HAP-1 (cell line): ENCODE measurements around the gene MED26.

Source experiments
- DNase-seq, 2 experiments: peaks; one replicate each; pipeline ENCODE4 v3.0.0-alpha.2; 2016 to 2020; ENCODE audit warnings: low spot score in 2 of 2
- H3K27me3 ChIP-seq: fragments of 250-450 bp; sonication (Bioruptor Pico); 2 replicates; pipeline ENCODE4 v1.5.1; 2020; ENCODE audit warnings: low read depth, mild to moderate bottlenecking, moderate library complexity
- H3K36me3 ChIP-seq: fragments of 250-450 bp; sonication (Bioruptor Pico); replicated peaks from 2 replicates; pipeline ENCODE4 v1.5.1; 2020; ENCODE audit warnings: mild to moderate bottlenecking
- H3K4me1 ChIP-seq: fragments of 250-450 bp; sonication (Bioruptor Pico); 2 replicates; pipeline ENCODE4 v1.5.1; 2020; ENCODE audit warnings: mild to moderate bottlenecking
- H3K4me3 ChIP-seq: fragments of 250-450 bp; sonication (Bioruptor Pico); 2 replicates; pipeline ENCODE4 v1.5.1; 2020; ENCODE audit warnings: mild to moderate bottlenecking, moderate library complexity
- H3K9me3 ChIP-seq: fragments of 250-450 bp; sonication (Bioruptor Pico); 2 replicates; pipeline ENCODE4 v1.5.1; 2020; ENCODE audit warnings: mild to moderate bottlenecking, moderate library complexity
- in situ Hi-C: fragments of 300-500 bp; cut with MboI; formaldehyde crosslinking; loops from 3 replicates; pipeline ENCODE4 v1.14.3; 2020; ENCODE audit warnings: low sequenced_read_pairs, inconsistent platforms, mixed read lengths

The MED26 gene

DNA sequence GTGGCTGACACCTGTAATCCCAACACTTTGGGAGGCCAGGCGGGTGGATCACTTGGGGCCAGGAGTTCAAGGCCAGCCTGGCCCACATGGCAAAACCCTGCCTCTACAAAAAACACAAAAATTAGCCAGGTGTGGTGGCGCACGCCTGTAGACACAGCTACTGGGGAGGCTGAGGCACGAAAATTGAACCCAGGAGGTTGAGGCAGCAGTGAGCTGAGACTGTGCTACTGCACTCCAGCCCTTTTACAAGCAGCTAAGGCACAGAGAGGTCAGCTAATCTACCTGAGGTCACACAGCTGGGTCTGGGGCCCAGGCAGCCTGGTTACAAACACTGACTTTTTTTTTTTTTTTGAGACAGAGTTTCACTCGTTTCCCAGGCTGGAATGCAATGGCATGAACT lies 27.2 kb downstream of the MED26 start:
- H3K27me3 ChIP-seq, result no peaks in the 10 kb centered on the region
- H3K4me1 ChIP-seq, result no peaks in the 10 kb centered on the region; the same call in 1 of the 2 replicates
- no peak overlapping the region for H3K4me3 ChIP-seq
- H3K9me3 ChIP-seq, result no peaks in the 10 kb centered on the region
- H3K36me3 ChIP-seq, result no peaks in the 10 kb centered on the region; the same call in 1 of the 2 replicates
- DNase-seq, result no peak
- in situ Hi-C loops, result no loop called here

DNA sequence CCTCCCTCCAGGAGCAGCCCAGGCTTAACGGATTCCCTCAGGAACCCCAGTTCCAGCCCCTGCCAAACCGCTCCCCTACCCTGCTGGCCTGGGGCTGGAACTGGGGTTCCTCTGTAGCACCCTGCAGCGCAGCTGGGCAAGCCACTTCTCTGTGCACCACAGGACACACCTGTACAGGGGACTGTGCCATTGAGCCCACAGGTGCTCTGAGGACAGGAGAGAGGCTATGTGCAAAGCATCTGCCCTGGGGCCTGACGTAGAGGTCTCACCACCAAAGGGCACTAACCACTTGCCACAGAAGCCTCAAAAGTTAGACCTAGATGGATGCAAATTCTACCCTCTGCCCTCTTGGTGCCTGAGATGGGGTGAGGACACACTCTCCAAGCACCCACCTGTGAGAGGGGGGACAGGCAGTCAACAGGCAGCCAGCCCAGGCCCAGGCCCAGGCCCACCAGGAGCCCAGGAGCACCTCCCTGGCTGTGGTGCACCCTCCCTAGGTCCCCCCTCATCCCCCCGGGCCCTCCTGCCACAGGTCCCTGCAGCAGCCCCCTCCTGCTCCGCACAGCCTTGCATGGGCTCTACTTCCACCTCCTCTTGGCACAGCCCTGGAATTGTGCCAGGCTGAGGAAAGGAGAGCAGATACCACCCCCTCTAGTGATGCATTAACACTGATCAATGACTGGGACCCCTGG lies 28.2 kb downstream of the MED26 start:
- no peaks in the 10 kb centered on the region for H3K27me3 ChIP-seq
- H3K9me3 ChIP-seq, result no peaks in the 10 kb centered on the region
- in situ Hi-C loops, result no loop called here
- H3K36me3 ChIP-seq, result no peaks in the 10 kb centered on the region
- no peaks in the 10 kb centered on the region for H3K4me1 ChIP-seq
- H3K4me3 ChIP-seq, result no peak overlapping the region
- DNase-seq, result no peak

DNA sequence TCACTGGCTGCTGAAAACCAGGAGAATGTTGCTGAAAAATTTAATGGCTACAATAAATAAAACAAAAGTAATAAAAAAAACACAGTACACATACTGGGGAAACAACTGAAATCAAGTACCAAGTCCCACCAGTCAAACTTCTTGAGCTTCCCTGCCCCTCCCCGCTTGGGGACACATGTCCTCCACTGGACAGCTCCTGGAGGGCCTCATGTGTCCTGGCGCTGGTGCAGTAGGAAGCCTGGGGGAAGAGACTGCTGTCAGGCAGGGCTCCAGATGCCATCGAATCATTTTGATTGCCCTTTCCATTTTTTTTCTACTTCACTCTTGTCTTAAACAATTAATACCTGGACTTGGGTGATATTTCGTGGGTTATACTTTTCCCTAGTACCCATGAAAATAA lies 29.2 kb downstream of the MED26 start:
- Histone ChIP-seq H3K36me3 (no peaks in the 10 kb centered on the region), H3K9me3 (no peaks in the 10 kb centered on the region), H3K4me3 (no peak overlapping the region), H3K4me1 (no peaks in the 10 kb centered on the region), H3K27me3 (no peaks in the 10 kb centered on the region)
- in situ Hi-C loops, result no loop called here
- DNase-seq, result no peak

DNA sequence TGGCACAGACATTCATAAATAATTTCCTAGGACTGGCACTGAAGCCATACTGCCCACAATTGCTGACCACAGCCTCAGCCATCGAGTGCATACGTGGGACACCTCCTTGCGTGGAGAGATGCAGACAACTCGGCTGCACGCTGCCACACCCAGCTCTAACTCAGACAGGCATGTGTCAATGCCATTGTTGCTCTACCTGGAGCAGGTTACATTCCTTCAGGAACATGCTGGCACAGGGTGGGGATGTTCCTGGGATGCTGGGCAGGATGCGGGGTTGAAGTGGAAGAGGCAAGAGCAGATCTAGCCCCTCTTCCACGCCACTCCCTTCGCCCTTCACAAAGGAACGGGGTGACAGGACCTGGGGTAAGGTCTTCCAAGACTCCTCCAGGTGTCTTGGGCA lies 31.6 kb downstream of the MED26 start:
- DNase-seq, result no peak
- in situ Hi-C loops, result no loop called here
- H3K4me1 ChIP-seq, result no peaks in the 10 kb centered on the region

DNA sequence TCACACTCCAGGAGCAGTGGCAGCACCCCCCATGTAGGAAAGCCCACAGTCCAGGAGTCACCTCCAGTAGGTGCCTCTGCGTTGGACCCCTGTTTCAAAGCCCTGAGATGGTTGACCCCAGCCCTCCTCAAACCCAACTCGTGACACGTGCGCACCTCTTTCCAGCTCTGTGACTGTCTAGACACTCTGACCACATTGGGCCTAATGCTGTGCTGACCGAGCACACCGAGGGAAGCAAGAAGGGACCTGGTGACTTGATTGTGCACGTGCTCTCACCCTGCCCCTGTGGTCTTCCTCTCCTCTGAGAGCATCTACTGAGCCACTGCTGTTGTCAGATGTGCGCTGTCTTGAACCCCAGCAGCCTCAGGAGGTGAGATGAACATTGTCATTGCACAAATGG lies 32.9 kb downstream of the MED26 start:
- in situ Hi-C loops, result no loop called here
- Histone ChIP-seq H3K27me3 (no peaks in the 10 kb centered on the region), H3K36me3 (no peaks in the 10 kb centered on the region), H3K9me3 (no peaks in the 10 kb centered on the region), H3K4me1 (no peaks in the 10 kb centered on the region), H3K4me3 (no peak overlapping the region)
- DNase-seq, result no peak

More for the DNA sequence above, 31.6 kb downstream of the MED26 start:
- H3K9me3 ChIP-seq, result no peaks in the 10 kb centered on the region
- no peaks in the 10 kb centered on the region for H3K36me3 ChIP-seq
- H3K4me3 ChIP-seq, result no peak overlapping the region
- H3K27me3 ChIP-seq, result no peaks in the 10 kb centered on the region

DNA sequence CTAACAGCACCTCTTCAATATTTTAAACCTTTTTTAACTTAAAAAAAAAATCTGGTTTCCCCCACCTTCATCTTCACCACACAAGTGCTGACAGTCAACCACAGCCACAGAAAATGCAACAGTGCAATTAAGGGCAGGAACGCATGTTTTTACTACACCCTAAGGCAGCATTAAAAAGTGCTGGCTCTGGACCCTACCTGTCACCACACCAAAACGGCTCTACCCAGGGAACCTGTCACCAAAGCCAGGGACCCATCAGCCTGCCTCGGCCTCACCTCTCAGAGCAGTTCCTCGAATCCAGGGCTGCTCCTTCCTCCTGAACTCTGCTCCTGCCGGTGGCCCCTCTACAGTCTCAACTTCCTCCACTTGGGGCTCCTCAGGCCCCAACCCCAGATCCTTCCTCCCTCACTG lies 33.3 kb downstream of the MED26 start:
- no peaks in the 10 kb centered on the region for H3K27me3 ChIP-seq
- H3K4me1 ChIP-seq, result no peaks in the 10 kb centered on the region
- DNase-seq, result no peak
- in situ Hi-C loops, result no loop called here
- no peaks in the 10 kb centered on the region for H3K9me3 ChIP-seq
- no peak overlapping the region for H3K4me3 ChIP-seq
- no peaks in the 10 kb centered on the region for H3K36me3 ChIP-seq

DNA sequence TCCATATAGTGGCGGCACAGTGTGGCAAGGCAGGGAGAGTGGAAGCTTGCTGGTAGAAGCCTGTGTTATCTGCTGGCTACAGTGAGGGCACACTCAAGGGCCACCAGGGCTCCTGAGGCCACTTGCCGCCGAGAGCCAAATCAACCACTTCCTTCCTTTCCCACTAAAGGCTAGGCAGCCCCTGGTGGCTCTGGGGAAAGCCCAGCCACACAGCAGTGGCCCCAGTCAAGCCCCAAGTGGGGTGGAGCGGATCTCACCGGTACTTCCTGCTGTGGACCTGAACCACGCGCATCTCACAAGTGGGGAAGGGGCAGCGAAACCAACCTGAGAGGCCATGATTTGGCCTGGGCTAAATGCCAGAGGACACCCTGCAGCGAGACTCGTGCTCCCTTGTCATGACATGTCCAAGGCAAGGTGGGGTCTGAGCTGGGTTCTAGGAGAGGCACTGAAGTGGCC lies 33.8 kb downstream of the MED26 start:
- Histone ChIP-seq H3K4me3 (no peak overlapping the region), H3K4me1 (no peaks in the 10 kb centered on the region), H3K9me3 (no peaks in the 10 kb centered on the region), H3K27me3 (no peaks in the 10 kb centered on the region), H3K36me3 (no peaks in the 10 kb centered on the region)
- no peak for DNase-seq
- in situ Hi-C loops, result no loop called here

DNA sequence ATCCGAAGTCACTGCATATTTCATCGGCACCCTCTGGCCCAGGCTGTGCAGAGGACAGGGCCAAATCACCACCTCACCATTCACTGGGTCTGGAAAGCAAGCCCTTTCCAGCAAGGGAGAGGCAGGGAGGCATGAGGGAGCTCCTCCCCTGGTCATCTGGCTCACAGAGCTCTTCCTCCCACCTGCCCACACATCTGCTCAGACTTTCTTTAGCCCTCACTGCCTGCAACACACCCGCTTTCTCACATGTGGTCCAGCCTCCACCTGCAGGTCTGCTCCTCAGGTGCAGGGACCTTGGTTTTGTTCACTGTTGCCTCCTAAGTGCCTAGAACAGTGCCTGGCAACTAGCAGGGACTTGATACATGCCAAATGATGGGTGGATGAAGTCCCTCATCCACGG lies 34.8 kb downstream of the MED26 start:
- no peaks in the 10 kb centered on the region for H3K4me1 ChIP-seq
- in situ Hi-C loops, result no loop called here
- H3K4me3 ChIP-seq, result no peak overlapping the region
- H3K27me3 ChIP-seq, result no peaks in the 10 kb centered on the region
- H3K9me3 ChIP-seq, result no peaks in the 10 kb centered on the region
- no peaks in the 10 kb centered on the region for H3K36me3 ChIP-seq
- no peak for DNase-seq

DNA sequence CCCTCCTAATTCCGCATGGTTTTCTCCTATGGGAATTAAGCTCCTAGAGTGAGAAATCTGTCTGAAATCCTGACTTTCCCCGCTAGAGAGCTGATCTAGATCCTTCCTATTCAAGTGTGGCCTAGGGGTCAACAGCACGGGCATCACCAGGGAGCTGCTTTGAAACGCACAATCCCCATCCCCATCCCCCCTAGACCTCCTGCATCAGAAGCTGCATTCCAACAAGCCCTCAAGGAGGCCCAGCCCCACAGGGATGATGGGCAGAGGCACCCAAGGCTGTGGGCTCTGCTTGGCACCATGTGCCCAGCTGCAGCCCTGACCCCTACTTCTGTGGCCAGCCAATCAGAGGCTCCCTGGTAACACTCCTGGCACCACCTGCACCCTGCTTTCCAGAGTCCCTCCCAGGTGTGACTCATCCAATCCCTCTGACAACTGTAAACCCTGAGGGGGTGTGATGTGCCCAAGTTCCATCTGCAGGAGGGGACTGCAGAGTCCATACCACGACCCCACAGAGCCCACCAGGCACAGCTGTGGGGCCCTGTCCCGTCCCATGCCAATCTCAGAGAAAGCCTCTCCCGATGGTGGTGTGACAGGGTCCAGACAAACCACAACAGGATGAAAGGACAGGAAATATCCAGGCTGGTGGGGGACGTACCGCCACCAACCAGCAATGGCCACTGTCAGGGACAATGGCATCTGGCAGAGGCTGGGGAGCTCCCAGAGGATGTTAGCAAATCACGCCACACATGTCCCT lies 36.0 kb downstream of the MED26 start:
- no peak overlapping the region for H3K4me3 ChIP-seq
- DNase-seq, result no peak
- no peaks in the 10 kb centered on the region for H3K9me3 ChIP-seq
- H3K36me3 ChIP-seq, result no peaks in the 10 kb centered on the region
- H3K4me1 ChIP-seq, result no peaks in the 10 kb centered on the region
- H3K27me3 ChIP-seq, result no peaks in the 10 kb centered on the region
- in situ Hi-C loops, result no loop called here

DNA sequence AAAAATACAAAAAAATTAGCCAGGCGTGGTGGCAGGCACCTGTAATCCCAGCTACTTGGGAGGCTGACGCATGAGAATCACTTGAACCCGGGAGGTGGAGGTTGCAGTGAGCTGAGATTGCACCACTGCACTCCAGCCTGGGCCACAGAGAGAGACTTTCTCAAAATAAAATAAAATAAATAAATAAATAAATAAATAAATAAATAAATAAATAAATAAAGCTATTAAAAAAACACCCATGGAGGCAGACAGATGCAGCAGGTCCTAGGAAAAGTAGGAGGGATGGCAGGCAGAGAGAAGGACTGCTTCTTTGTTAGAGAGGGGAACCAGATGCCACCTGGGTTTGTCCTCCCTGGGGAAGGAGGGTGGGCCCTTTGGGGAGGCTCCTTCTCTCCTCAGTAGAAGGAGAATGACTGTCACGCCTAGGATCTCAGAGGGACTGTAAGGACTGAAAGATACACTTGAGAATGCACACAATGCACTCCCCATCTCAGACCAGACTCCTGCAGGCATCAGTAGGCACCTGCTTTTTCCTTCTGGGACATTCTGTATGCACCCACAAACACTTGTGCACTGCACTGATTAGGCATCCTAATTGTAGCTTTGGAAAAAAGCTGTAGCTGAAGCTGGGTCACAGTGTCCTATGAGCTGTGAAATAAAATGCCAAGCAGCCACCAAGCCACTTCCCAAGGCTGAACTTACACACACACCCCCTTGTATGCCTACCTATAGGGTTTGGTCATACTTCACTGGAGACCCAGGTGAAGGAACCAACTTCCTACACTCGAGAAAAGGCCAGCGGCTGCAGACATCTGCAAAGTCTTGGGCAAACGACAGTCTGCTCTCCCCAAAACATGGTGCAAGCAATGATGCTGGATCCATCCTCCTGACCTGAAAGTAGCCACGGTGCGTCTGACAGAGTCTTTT lies 36.9 kb downstream of the MED26 start:
- H3K9me3 ChIP-seq, result no peaks in the 10 kb centered on the region
- no peaks in the 10 kb centered on the region for H3K4me1 ChIP-seq
- H3K36me3 ChIP-seq, result no peaks in the 10 kb centered on the region
- no peak for DNase-seq
- no peaks in the 10 kb centered on the region for H3K27me3 ChIP-seq
- no peak overlapping the region for H3K4me3 ChIP-seq
- in situ Hi-C loops, result no loop called here

DNA sequence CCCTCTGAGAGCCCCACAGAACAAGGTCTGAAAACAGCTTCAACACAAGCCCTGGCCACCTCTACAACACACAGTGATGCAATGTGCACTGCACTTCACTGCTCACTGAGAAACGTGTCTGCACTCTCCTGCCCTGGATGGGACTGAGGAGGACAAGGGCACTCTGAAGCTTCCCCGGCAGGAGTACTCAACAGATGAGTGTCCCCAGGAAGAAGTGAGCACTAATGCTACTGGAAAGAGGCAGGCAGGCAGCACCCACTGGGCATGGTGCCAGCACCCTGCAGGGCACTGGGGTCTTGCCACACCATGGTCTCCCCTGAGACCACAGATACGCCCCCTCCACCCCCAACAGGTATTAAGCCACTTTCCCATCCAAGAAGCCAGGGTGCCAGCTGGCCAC lies 38.1 kb downstream of the MED26 start:
- Histone ChIP-seq H3K9me3 (no peaks in the 10 kb centered on the region), H3K4me3 (no peak overlapping the region), H3K36me3 (no peaks in the 10 kb centered on the region), H3K27me3 (no peaks in the 10 kb centered on the region), H3K4me1 (no peaks in the 10 kb centered on the region)
- in situ Hi-C loops, result no loop called here
- DNase-seq, result no peak

DNA sequence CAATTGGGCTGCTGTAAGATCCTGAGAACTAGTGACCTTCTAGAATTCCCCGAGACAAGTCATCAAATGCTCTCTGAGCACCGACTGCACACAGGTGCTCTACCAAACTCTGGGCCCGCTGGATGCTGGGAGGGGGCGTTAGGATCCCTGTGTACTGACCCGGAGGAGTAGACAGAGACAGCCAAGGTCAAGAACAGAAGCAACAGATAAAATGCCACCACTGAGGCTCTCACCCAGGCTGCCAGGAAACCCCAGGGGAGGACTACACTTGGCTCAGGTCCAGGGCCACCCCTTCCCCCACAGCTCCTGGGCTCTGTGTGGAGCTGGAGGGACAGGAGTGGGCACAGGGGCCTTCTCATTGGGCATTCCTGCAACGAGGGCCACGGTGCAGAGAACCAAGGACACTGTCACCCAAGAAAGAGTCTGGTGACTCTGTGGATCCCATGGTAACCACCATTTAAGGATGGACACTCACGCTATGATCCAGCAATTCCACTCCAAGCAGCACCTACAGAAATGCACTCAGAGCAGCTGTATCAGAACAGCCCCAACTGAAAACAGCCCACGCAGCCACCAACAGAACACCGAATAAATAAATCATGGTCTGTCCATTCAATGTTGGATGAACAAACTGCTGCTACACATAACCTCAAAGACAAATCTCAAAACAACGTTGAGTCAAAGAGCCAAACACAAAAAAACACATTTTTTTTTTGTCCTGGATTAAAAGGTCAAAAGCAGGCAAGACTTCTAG lies 39.0 kb downstream of the MED26 start:
- in situ Hi-C loops, result no loop called here
- Histone ChIP-seq H3K9me3 (no peaks in the 10 kb centered on the region), H3K4me1 (peaks cover 7% of the 10 kb centered on the region), H3K4me3 (no peak overlapping the region), H3K36me3 (no peaks in the 10 kb centered on the region), H3K27me3 (no peaks in the 10 kb centered on the region)
- DNase-seq, result no peak
